Gastroesophageal sphincter (tissue), 4 donors: ENCODE measurements around the gene GMDS. TPM values are rescaled to one million over a fixed set of nuclear protein-coding genes. Genes with fewer than 3 reads are reported as not detected.

Source experiments
- ATAC-seq: fragments of 150-250 bp; one replicate; pipeline ENCODE4 v1.9.1; 2016; ENCODE audit warnings: mild to moderate bottlenecking, moderate library complexity
- H3K27ac ChIP-seq, 4 donors: fragments of 200-600 bp; sonication (generic) in 3 of 4; 1 replicate in 3 of 4; 2 replicates in 1 of 4; pipeline ENCODE4 v1.5.1; 2016 to 2019
- H3K27me3 ChIP-seq: fragments of 200-600 bp; sonication (generic); one replicate; pipeline ENCODE4 v1.5.1; 2019
- H3K36me3 ChIP-seq, 2 donors: fragments of 200-600 bp; sonication (generic); one replicate each; pipeline ENCODE4 v1.5.1; 2019; ENCODE audit warnings: control low read depth in 1 of 2
- H3K4me1 ChIP-seq, 3 donors: fragments of 200-600 bp; sonication (generic); 1 replicate in 2 of 3; 2 replicates in 1 of 3; pipeline ENCODE4 v1.5.1; 2016 to 2019; ENCODE audit warnings: control low read depth in 2 of 3
- H3K4me3 ChIP-seq, 2 donors: fragments of 200-600 bp; sonication (generic); one replicate each; pipeline ENCODE4 v1.5.1; 2019; ENCODE audit warnings: mild to moderate bottlenecking in 1 of 2, moderate library complexity in 1 of 2
- H3K9me3 ChIP-seq, 3 donors: fragments of 200-600 bp; sonication (generic); one replicate each; pipeline ENCODE4 v1.5.1; 2017 to 2019; ENCODE audit warnings: control low read depth in 2 of 3
- EP300 ChIP-seq: sonication (generic); formaldehyde crosslinking; IDR thresholded peaks from one replicate; pipeline ENCODE4 v1.6.1; 2017; ENCODE audit warnings: antibody characterized with exemption, mild to moderate bottlenecking
- POLR2A ChIP-seq, 2 donors: fragments of 450-650 bp; IDR thresholded peaks; one replicate each; pipeline ENCODE4 v1.6.1; 2017; ENCODE audit warnings: antibody characterized with exemption in 2 of 2, mild to moderate bottlenecking in 2 of 2, moderate library complexity in 1 of 2
- POLR2AphosphoS5 ChIP-seq: sonication (generic); formaldehyde crosslinking; IDR thresholded peaks from one replicate; pipeline ENCODE4 v1.6.1; 2017; ENCODE audit warnings: antibody characterized with exemption
- WGBS, 2 donors: methylation state at CpG; one replicate each; pipeline ENCODE4 v1.1.5; 2018; ENCODE audit warnings: low coverage in 1 of 2; 5-methylcytosine and 5-hydroxymethylcytosine counted together
- total RNA-seq, 4 donors: library from RNA; depleted of rRNA; stranded (reverse); fragments of >200 nt; gene quantifications; one replicate each; pipeline ENCODE4 v1.1.0, GENCODE V29; 2016
- TF ChIP-seq, protein P1 (sequence below), 4 experiments: fragments of 200-600 bp in 2 of 4; fragments of 450-650 bp in 2 of 4; sonication (generic) in 1 of 4; IDR thresholded peaks; one replicate each; pipeline ENCODE4 v1.5.1; 2017 to 2019; ENCODE audit warnings: antibody characterized with exemption in 4 of 4, mild to moderate bottlenecking in 2 of 4, moderate library complexity in 2 of 4

The GMDS gene
- total RNA-seq = 10 to 100 TPM in 1 of 4 donors, 1 to 10 TPM in 3; 5.0 to 14.7 (median 6.4) TPM

DNA sequence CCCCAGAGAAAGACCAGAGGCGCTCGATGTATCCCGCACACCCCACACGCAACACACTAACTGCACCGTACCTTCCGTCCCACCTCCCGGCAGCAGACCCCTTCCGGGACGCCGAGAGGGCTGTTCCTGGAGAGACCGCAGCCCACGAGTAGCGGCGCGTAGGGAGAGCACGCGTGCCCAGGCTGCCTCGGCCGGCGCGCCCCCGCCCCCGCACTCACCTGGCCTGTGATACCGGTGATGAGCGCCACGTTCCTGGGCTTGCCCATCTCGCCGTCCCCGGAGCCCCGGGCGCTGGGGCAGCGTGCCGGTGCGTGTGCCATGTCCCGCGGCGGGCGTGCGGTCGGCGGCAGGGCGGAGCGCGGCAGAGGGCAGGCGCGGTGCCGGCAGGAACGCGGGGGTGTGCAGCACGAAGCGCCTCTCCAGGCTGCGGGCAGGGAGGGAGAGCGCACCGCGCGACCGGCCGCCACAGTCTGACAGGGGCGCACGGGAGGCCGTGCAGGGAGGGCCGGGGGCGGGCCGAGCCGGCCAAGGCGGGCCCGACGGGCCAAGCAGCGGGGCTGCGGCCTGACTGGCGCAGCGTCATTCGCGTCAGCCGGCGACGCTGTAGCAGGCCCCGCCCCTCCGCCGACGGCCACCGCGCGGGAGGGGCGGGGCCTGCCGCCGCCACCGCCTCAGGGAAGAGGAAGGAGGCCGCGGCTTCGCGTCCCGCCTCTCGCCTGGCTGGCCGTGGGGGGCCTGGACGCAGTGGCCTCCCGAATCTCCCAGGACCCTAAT, at the start of gene GMDS:
GMDS (minus strand) TSS at position 503 of the 774 bp plus-strand sequence.
- Histone ChIP-seq H3K4me3 (peak within 1 kb of the TSS; percentile 41 to 93), H3K9me3 (no peaks in the 10 kb centered on the region), H3K27ac (peak within 1 kb of the TSS; percentile 54 to 90 (median 88)), H3K4me1 (peaks cover 0 to 20% (median 9%) of the 10 kb centered on the region in 3 donors), H3K27me3 (no peaks in the 10 kb centered on the region), H3K36me3 (peaks cover 0 to 18% of the 10 kb centered on the region in 2 donors)
- TF ChIP-seq POLR2A (IDR thresholded peaks at IDR 0.05) (peak; percentile 63 to 65), POLR2AphosphoS5 (peak; percentile 77), EP300 (no peak)
- TF ChIP-seq, protein P1, sequence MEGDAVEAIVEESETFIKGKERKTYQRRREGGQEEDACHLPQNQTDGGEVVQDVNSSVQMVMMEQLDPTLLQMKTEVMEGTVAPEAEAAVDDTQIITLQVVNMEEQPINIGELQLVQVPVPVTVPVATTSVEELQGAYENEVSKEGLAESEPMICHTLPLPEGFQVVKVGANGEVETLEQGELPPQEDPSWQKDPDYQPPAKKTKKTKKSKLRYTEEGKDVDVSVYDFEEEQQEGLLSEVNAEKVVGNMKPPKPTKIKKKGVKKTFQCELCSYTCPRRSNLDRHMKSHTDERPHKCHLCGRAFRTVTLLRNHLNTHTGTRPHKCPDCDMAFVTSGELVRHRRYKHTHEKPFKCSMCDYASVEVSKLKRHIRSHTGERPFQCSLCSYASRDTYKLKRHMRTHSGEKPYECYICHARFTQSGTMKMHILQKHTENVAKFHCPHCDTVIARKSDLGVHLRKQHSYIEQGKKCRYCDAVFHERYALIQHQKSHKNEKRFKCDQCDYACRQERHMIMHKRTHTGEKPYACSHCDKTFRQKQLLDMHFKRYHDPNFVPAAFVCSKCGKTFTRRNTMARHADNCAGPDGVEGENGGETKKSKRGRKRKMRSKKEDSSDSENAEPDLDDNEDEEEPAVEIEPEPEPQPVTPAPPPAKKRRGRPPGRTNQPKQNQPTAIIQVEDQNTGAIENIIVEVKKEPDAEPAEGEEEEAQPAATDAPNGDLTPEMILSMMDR (IDR thresholded peaks at IDR 0.05) = peak in 2 of 4 experiments; percentile 18 to 31
- ATAC-seq = peak; percentile 98
- no CpG with 5 or more reads among the region's 97 CpGs for WGBS, 2 donors

DNA sequence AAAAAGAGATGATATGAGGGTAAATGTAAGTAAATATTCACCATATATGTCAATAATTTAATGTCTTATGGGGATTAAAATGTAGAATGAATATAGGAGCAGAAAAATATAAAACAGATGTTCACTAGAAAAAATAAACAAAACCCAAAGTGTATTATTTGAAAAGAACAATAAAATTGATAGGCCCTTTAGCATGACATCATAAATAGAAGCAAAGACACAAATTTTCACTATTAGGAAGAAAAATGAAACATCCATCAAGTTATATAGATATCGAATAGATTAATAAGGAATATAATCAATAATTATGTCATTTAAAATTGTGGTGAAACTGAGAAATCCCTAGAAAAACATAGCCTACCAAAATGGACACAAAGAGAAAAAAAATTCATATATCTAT, 40.1 kb upstream of the GMDS start:
- no peaks in the 10 kb centered on the region for H3K9me3 ChIP-seq
- peaks cover 0 to 10% of the 10 kb centered on the region in 2 donors for H3K36me3 ChIP-seq
- H3K4me1 ChIP-seq = no peaks in the 10 kb centered on the region
- no peak overlapping the region for H3K4me3 ChIP-seq
- WGBS, 2 donors = 90 to 92% methylated on average over 1 of the region's 1 CpG
- TF ChIP-seq POLR2A (IDR thresholded peaks at IDR 0.05) = no peak
- no peak for TF ChIP-seq EP300
- no peak for TF ChIP-seq POLR2AphosphoS5
- TF ChIP-seq, protein P1 (IDR thresholded peaks at IDR 0.05) = no peak
- no peak for ATAC-seq
- no peaks in the 10 kb centered on the region for H3K27me3 ChIP-seq
- no peak overlapping the region for H3K27ac ChIP-seq

DNA sequence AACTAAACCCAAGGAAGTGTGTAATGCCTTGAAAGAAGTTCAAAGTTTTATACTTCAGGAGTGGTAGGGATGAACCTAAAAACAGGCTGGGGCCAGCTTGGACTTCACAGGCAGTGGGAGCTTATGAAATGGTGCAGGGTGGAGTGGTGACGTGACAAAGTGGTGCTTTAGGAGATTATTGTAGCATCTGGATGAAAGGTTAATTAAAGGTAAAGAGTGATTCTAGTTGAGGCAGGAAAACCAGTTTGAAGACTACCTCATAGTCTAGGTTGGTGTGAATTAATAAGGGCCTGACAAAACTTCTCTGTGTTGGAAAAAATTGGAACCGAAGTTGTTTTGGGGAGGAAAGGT, 30.5 kb upstream of the GMDS start:
- Histone ChIP-seq H3K27ac (no peak overlapping the region), H3K4me3 (no peak overlapping the region), H3K27me3 (no peaks in the 10 kb centered on the region), H3K36me3 (peaks cover 0 to 31% of the 10 kb centered on the region in 2 donors), H3K9me3 (no peaks in the 10 kb centered on the region), H3K4me1 (peaks cover 0 to 8% (median 4%) of the 10 kb centered on the region in 3 donors)
- no peak for ATAC-seq
- TF ChIP-seq POLR2A (IDR thresholded peaks at IDR 0.05) = no peak
- TF ChIP-seq, protein P1 (IDR thresholded peaks at IDR 0.05) = no peak
- no peak for TF ChIP-seq POLR2AphosphoS5
- no peak for TF ChIP-seq EP300
- WGBS, 2 donors = 90 to 91% methylated on average over 2 of the region's 2 CpGs

DNA sequence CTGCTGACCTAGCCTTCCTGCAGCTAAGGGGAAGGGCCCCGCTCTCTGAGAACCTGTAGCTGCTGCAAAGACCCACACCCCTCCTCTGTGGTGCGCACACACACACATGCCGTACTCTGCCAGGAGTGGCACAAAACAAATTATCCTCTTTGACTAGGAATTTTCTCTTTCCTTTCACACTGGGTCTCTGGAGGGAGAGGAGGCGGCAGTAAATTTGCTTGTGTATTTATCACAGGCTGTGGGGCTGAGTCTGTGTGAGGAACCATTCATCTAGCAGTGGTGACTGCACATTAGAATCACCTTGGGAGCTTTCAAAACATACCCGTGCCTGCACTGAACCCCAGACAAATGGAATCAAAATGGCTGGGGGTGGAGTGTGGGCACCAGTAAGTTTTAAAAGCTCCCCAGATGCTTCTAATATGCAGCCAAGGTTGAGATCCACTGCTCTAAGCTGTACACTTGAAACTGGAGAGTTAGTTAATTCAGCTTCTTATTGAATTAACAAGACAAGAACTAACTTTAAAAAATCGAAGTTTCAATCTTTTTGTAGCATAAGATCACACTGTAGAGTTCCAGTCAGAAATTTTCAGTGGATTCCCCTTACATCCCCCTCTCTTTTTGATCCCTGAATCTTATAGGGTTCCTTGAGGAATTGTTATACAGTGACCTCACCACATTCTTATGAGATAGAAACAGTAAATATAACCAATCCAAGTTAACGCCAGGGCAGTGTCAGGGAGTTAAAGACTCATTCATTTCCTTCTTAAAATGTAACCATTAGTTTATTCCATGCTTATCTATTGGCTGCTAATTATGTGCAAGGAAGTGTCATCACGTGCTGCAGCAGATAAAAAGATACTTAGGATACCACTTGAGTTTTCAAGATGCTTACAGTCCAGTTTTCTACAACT, 29.8 kb upstream of the GMDS start:
- TF ChIP-seq, protein P1 (IDR thresholded peaks at IDR 0.05) = no peak
- no peak for TF ChIP-seq POLR2AphosphoS5
- no peak for TF ChIP-seq EP300
- TF ChIP-seq POLR2A (IDR thresholded peaks at IDR 0.05) = no peak
- Histone ChIP-seq H3K4me1 (peaks cover 0 to 8% (median 4%) of the 10 kb centered on the region in 3 donors), H3K9me3 (no peaks in the 10 kb centered on the region), H3K4me3 (no peak overlapping the region), H3K27me3 (no peaks in the 10 kb centered on the region), H3K27ac (peak overlapping the region in 2 of 4 donors; percentile 20 to 34), H3K36me3 (peaks cover 0 to 33% of the 10 kb centered on the region in 2 donors)
- no peak for ATAC-seq
- WGBS, 2 donors = 52 to 55% methylated on average over 5 to 7 of the region's 8 CpGs
